Measurements from ENCODE around the gene SHC2. TPM values are rescaled to one million over a fixed set of nuclear protein-coding genes. Genes with fewer than 3 reads are reported as not detected.

The SHC2 gene
- total RNA-seq, 1 donor from 2014 or later, result 2.1 TPM

DNA sequence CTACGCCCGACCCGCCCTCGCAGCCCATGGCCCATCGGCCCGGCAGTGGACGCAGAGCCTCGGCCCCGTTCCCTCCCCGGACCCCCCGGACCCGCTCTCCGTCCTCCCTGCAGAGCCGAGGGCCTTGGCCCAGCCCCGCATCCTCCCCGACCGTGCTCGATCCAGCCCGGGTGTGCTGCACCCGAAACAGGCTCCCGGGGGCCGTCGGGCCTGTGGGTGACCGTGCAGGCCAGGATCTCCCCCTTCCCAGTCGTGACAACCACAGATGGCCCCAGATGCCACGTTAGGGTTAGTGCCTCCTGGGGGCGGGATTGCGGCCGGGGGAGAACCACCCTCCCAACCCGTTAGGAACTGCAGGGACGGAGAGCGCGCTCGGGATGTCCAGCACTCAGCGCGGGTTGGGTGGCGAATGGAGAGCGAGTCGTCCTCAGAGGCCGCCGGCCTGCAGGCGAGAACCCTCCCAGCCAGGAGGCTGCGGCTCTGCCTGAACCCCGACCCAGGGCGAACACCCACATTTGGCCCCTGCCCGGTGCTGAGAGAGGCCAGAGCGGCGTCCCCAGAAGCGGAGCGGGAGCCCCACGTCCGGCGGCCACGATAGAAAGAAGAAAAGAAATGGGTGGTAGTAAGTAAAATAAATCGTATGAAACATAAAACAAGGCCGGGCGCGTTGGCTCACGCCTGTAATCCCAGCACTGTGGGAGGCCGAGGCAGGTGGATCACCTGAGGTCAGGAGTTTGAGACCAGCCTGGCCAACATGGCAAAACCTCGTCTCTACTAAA lies 28.8 kb upstream of the SHC2 start:
- no peak for DNase-seq (ENCODE audit: low read depth)
- H3K4me3 ChIP-seq (ENCODE audit: low read depth, low read length), result peak overlapping the region; percentile 92
- TF ChIP-seq, protein P1, sequence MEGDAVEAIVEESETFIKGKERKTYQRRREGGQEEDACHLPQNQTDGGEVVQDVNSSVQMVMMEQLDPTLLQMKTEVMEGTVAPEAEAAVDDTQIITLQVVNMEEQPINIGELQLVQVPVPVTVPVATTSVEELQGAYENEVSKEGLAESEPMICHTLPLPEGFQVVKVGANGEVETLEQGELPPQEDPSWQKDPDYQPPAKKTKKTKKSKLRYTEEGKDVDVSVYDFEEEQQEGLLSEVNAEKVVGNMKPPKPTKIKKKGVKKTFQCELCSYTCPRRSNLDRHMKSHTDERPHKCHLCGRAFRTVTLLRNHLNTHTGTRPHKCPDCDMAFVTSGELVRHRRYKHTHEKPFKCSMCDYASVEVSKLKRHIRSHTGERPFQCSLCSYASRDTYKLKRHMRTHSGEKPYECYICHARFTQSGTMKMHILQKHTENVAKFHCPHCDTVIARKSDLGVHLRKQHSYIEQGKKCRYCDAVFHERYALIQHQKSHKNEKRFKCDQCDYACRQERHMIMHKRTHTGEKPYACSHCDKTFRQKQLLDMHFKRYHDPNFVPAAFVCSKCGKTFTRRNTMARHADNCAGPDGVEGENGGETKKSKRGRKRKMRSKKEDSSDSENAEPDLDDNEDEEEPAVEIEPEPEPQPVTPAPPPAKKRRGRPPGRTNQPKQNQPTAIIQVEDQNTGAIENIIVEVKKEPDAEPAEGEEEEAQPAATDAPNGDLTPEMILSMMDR (conservative IDR thresholded peaks at IDR 0.05; ENCODE audit: low read depth, low read length), result peak; percentile 4

DNA sequence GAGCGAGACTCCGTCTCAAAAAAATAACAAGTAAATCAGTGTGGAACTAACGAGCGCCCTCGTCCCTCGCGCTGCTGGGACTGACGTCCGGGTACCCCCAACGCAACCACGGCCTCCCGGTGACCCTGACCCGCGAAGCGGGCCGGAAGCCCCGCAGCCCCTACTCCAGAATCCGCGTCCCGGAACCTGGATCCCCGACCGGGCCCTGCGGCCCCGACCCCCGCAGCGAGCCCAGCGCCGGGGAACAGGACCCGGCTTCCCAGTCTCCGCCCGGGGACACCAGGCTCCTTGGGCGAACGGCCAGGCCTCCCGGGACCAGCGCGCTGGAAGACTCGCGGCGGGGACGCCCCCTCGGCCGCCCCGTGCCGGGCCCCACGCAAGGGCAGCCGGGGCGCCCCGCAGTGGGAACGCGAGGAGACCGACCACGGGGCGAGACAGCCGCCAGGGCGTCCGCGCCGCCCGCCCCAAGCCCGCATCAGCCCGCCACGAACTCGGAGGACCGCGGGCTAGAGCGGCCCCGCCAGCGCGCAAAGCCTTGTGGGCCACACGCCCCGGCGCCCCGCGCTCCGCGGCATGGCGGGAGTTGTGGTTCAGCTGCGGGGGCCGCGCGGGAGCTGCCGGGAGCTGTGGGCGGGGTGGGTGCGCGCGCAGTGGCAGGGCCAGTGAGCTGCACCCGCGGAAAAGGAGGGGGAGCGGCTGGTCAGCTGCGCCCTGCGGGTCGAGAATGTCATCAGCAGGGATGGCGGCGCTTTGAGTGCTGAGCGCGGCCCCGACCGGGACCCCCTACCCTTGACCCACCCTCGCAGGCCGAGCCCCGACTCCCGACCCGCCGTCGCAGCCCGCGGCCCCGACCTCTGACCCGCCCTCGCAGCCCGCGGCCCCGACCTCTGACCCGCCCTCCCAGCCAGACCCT lies 27.9 kb upstream of the SHC2 start:
- TF ChIP-seq, protein P1 (conservative IDR thresholded peaks at IDR 0.05; ENCODE audit: low read depth, low read length), result no peak
- H3K4me3 ChIP-seq (ENCODE audit: low read depth, low read length), result peak overlapping the region; percentile 92
- DNase-seq (ENCODE audit: low read depth), result no peak

DNA sequence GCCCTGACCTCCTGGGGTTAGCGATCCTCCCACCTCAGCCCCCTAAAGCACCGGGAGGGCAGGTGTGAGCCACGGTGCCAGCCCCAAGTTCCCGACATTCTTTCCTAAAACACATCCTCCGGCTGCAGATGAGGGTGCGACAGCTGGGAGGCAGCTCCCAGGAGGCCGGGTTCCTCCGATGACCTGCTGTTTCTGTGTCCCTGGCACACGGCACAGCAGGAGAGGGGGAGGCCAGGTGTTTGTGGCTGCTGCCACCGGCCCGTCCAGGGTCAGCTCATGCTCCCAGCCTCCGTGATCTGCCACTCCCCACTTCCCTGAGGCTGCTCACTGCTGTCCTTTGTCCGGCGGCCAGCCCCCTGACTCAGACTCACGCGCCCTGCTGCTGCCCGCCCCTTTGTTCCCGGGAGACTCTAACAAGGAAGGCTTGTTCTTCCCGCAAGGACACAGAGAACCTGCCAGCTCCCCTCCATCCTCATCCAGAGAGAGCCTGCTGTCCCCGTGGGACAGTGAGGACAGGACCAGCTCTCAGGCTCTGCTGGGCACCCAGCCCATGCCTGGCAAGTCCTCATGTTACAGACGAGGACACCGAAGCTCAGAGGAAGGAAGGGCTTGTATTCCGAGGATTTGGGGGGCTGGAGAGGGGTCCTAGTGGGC lies 24.9 kb upstream of the SHC2 start:
- DNase-seq (ENCODE audit: low read depth), result no peak
- TF ChIP-seq, protein P1 (conservative IDR thresholded peaks at IDR 0.05; ENCODE audit: low read depth, low read length), result no peak
- peak overlapping the region; percentile 18 for H3K4me3 ChIP-seq (ENCODE audit: low read depth, low read length)

DNA sequence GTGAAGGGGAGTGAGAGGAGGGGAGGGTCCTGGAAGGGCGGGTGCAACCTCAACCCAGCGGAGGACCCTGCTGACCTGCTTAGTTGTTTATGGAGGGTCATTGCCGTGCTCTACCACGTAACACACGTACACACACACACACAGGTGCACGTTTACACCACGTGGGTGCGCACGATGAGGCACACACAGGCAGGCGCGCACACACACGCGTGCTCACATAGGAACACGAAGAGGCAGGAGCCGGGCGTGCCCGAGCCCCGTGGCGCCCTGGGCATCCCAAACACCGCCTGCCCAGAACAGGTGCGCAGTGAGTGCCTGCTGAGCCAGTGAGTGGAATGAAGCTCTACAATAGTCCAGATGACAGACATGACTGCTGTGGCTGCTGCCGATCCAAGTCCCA lies 24.2 kb upstream of the SHC2 start:
- DNase-seq (ENCODE audit: low read depth), result no peak
- TF ChIP-seq, protein P1 (conservative IDR thresholded peaks at IDR 0.05; ENCODE audit: low read depth, low read length), result no peak
- H3K4me3 ChIP-seq (ENCODE audit: low read depth, low read length), result no peak overlapping the region

DNA sequence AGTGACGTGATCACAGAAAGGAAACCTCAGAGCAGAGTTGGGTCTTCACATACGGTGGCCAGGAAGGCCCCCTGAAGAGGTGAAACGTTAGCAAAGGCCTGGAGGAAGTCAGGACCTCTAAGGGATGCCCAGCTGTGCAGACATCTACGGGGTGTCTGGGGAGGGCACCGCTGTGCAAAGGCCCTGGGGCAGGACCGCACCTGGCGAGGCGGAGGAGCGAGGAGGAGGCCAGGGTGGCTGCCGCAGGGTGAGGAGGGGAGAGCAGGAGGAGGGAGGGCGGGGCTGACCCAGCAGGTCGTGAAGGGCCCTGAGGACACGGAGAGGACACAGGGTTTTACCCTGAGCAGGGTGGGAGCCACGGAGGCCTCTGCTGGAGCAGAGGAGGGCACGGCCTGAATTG lies 23.7 kb upstream of the SHC2 start:
- no peak for DNase-seq (ENCODE audit: low read depth)

DNA sequence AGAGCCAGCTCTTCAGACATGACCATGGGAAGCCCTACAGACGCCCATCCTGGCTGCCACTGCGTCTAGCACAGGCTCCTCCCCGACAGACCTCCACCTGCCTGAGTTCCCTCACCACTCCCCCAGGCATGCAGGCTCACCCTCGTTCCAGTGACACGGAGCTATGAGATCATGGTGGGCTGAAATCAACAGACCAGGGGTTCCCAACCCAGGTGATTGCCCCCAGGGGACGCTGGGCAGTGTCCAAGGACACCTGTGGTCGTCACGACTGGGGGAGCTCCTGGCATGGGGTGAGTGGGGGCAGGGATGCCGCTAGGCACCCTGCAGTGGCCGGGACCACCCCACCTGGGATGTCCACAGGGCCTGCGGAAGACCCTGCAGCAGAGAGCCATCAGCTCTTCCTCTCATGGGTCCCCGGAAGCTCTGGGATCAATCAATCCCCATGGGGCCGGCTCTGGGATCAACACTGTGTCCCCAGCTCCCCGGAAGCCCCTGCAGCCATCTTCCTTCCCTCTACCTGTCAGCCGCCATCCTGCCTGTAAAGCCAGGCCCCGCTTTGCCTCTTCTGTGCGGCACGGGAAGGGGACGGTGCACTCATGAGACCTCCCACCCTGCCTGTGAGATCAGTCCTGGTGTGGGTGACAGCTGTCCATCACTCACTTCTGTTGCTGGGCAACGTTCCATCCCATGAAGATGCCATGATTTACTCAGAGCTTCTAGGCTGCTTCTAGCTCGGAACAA lies 22.7 kb upstream of the SHC2 start:
- TF ChIP-seq, protein P1 (conservative IDR thresholded peaks at IDR 0.05; ENCODE audit: low read depth, low read length), result no peak
- no peak for DNase-seq (ENCODE audit: low read depth)
- H3K4me3 ChIP-seq (ENCODE audit: low read depth, low read length), result no peak overlapping the region

More for the DNA sequence above, 23.7 kb upstream of the SHC2 start:
- H3K4me3 ChIP-seq (ENCODE audit: low read depth, low read length), result no peak overlapping the region
- TF ChIP-seq, protein P1 (conservative IDR thresholded peaks at IDR 0.05; ENCODE audit: low read depth, low read length), result no peak

Data from epithelial cell of proximal tubule (primary cell).